NCI-H187 treated with DMSO at 0.1 percent for 48 hours (cell line): Measurements from ENCODE around the gene TMCC2.

Experiments
- DNase-seq: peaks from one replicate; lab custom pipeline; 2025; lab: John Stamatoyannopoulos, UW

The TMCC2 gene

DNA sequence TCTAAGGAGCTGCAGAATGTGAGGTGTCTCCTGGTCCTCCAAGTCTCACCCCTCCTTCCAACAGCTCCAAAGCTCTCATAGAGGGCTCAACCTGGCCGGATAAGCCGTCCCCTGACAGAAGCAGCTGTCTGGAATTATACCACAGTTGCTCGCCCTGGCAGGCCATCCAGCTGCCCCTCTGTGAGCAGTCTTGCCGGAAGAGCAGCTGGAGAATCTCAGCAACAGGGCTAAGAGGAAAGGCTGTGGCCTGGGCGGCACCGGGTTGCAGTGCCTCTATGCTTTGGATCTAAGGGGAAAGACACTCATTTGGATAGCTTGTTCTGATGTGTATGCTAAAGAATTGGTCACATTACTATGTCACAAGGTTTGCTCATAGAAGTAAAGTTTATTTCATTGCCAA lies 12.4 kb downstream of the TMCC2 start:
- no peak for DNase-seq

DNA sequence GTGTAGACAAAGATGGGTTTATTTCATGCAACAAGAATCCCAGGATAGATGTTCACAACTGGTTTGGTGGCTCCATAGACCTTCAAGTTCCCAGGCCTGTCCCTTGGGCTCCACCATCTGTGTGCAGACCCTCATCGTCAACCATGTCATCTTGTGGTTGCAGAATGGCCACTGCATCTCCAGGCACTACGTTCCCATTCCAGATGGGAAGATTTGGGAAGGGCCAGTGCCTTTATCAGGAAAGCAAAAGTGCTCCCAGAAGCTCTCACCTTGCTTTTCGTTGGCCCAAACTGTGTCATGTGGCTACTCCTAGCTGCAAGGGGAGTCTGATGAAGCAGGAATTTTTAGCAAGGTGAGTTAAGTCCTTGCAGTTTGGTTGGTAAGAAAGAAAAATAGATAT lies 12.8 kb downstream of the TMCC2 start:
- DNase-seq: no peak

DNA sequence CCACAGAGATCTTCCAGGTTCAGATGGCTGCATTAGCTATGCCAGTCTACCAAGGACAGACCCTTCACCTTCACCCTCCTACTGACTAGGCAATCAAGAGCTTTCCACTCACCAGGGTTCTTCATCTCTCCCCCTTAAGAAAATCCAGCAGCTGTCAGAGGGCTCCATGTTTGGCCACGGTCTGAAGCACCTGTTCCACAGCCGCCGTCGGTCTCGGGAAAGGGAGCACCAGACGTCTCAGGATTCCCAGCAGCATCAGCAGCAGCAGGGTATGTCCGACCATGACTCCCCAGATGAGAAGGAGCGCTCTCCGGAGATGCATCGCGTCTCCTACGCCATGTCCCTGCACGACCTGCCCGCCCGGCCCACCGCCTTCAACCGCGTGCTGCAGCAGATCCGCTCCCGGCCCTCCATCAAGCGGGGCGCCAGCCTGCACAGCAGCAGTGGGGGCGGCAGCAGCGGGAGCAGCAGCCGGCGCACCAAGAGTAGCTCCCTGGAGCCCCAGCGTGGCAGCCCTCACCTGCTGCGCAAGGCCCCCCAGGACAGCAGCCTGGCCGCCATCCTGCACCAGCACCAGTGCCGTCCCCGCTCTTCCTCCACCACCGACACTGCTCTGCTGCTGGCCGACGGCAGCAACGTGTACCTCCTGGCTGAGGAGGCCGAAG lies 13.8 kb downstream of the TMCC2 start:
- DNase-seq: no peak

DNA sequence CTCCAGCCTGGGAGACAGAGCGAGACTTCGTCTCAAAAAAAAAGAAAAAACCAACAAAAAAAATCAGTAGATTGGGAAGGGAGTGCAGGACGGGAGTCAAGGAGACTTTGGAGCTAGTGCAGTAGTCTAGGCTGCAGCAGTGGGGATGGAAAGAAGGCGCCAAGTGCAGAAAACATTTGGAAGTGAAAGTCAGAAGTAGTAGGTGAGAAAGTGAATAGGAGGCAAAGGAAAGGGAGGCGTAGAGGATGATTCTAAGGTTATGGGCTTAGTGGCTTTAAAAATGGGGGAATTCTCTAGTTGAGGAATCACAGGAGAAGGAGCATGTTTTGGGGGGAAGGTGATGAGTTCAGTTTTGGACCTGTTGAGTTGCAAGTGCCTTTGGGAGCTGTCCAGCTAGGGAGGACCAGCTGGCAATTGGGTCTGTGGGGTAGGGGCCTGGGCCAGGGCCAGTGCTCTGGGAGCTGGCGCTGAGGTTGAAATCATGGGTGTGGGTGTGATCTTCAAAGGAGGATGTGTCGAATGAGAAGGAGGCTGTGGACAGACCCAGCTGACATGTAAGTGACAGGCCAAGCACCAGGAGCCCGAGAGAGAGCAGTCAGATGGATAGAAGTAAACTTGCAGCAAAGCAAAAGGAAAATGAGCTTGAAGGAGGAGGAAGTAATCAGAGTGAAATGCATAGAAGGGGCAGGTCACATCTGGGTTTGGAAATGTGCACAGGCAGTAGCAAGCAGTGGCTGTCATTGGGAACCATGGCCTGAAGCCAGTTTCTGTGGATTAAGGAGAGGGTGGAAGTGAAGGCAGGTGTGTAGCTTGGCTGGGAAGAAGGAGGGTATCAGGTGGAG lies 15.8 kb downstream of the TMCC2 start:
- no peak for DNase-seq

DNA sequence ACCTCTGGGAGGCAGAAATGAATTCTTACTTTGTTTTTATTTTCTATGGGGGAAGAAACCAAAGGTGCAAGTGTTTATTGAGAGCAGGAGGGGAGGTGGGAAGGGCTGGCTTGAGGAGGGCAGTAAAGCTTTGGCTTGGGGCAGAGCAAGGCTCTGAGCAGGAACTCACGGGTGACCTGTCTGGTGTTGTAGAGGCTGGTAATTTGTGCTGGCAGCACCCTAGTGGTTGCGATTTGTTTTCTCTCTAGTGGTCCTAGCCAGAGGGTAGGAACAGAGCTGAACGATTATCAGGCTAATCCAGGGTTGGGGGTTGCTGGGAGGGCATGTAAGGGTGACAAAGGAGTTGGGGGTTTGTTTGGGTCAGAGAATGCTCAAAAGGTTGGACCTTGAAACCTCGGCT lies 16.6 kb downstream of the TMCC2 start:
- no peak for DNase-seq

DNA sequence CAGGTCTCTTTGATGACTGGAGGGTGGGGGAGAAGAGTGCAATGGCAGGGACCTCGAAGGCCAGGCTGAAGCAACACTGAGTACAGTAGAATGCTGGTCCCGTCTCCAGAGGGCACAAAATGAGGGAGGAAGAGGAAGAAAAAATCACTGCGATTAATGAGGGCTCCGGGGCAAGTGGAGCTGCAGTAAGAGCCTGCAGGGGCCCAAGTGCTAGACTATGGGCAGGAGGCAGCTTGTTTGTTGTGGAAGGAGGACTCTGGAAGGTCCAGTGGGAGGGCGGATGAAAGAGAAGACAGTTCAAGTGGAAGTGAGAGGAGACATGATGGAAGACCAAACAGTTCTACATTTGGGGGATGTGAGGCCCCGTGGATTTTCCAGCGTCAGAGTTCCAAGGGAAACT lies 17.4 kb downstream of the TMCC2 start:
- DNase-seq: no peak

DNA sequence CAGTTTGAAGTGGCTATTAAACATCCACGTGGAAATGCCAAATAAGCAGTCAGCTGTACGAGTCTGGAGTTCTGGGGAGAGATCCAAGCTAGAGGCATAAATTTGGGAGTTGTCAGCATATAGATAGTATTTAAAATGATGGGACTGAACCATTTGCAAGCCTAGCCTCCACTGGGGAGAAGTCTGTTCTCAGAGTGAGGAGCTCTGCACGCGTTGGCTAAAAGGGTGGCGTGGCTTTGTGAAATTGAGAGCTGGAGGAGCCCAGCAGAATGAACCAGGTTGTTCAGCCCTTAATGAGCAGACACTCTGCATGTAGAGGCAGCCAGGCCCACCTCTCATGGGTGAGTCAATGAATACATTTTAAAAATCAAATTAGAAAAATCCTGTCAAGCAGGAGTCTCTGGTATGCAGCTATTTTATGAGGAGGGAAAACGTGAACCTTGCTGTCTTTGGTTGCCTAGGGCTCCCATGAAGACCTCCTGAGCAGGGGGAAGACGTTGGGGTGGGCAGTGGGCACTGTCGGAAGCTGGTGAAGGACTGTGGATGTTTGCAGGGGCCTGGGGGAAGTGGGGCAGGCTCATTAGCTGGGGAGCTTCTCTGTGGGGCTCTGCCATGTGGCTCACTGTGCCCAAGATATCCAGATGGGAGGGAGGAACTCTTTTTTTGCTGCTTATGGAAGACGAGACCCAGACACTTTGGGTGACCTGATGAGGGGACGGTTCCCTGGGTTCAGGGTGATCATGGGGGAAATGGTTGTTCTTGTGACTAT lies 18.8 kb downstream of the TMCC2 start:
- DNase-seq: no peak

DNA sequence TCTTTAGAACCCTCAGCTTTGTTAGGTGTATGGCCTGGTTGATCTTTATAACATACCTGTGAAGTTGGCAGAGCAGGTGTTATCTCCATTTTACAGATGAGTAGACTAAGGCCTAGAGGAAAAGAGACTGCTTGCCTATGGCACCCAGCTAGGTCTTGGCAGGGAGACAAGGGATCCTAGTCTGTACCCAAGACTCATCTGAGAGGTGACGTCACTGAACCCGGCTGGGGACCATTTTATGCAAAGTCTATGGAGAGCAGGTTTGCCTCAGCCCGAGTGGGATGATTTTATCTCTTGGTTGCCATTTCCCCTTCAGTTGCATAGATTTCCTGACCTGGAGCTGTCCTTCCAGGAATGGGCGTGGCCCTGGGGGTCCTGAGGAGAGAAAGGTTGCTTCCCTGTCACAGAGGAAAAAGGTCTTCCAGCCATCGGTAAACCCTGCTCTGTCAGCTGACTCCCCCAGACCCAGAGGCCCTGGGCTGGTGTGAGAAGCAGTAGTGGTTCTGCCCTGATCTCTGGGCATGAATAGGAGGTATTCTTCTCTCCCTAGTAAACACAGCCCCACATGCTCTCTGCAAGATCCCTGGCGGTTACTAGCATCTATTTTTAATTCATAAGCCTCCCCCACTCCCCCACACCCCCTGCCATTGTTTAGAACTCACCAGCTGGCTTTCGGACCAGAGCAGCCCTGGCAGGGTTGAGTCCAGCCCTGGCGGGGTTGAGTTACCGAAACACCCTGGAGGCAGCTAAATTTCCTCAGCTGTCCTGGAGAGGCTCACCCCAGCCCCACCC lies 19.6 kb downstream of the TMCC2 start:
- DNase-seq: no peak

DNA sequence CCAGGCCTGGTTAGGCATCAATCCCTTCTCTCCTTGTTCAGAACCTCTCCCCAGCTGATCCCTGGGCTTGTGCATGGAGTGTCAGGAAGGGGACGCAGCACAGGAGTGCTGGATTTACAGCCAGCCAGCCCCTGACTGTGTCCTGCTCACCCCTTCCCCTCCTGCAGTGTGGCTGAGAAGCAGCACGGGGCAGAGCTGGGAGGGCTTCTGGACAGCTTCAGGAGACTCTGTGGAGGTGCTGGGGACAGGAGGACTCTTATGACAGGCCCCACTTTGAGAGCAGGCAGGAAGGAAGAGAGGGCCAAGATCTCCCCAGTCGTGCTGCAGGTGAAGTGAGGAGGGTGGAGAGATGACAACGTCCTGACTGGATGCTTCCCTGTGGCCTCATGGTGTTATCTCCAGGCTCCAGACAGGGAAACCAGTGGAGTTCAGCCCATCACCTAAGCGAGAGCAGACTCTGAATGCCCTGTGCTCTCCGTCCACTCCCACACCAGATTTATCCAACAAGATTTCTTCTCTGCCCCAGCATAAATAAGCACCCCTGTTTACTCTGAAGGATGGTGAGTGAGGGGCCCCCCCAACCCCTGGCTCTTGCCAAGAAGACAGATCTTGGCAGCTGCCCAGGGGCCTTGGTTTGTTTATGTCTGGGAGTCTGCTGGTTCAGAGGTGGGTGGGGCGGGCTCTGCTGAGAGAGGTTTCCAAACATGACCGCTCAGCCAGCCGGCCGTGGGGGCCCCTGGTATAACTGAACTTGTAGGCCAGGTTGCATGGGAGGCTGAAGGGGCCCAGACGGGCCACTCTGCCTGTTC lies 21.3 kb downstream of the TMCC2 start:
- no peak for DNase-seq

DNA sequence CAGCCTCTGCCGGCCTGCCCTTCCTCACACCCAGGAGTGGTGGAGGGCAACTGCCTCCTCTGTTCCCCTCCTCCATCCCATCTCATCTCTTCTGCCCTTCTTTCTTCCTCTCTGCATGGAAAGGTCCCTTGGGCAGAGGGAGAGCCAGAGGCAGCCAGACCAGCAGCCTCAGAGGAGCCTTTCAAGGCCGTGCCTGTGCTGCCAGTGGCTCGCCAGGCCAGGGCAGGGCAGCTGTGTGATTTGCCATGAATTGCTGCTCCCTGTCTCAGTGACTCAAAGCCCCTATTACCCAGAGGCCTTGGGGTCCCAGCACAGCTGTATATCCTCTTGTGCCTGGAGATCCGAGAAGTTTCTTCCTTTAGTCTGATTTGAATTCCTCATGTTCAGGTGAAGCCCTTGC lies 21.9 kb downstream of the TMCC2 start:
- DNase-seq: no peak

DNA sequence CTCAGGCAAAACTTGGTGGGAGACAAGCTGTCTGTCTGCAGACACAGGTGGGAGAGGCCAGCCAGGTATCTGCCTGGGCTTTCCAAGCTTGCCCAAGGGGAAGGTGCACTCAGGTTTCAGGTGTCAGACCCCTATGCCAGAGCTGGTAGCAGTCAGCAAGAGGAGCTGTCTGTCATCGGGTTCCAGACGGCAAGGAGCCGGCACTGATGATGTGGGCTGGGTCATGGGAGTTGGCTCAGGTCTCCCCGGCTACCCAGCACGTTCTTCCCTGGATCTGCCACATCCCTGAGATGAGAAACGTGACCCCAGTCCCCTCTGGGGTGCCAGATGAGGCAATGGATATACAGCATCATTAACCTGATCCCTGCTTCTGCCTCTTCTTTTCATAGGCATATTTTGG lies 23.0 kb downstream of the TMCC2 start:
- no peak for DNase-seq

DNA sequence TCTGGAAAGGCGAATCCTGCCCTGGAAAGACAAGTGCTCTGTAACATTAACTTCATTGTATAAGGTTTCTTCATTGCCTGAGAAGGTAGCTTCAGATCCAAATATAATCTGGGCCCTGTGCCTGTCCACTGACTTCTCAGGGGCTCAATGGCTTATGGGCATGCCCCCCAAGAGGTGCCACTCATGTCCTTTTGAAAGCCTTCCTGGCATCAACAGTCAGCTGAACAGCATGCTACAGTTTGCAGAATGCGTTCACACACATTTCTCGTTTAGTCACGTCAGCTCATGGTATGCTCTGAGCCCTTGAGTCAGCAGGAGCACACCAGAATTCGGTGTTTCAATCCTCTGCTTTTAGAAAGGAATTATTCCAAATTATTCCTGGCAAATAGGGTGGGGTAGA lies 23.8 kb downstream of the TMCC2 start:
- no peak for DNase-seq

DNA sequence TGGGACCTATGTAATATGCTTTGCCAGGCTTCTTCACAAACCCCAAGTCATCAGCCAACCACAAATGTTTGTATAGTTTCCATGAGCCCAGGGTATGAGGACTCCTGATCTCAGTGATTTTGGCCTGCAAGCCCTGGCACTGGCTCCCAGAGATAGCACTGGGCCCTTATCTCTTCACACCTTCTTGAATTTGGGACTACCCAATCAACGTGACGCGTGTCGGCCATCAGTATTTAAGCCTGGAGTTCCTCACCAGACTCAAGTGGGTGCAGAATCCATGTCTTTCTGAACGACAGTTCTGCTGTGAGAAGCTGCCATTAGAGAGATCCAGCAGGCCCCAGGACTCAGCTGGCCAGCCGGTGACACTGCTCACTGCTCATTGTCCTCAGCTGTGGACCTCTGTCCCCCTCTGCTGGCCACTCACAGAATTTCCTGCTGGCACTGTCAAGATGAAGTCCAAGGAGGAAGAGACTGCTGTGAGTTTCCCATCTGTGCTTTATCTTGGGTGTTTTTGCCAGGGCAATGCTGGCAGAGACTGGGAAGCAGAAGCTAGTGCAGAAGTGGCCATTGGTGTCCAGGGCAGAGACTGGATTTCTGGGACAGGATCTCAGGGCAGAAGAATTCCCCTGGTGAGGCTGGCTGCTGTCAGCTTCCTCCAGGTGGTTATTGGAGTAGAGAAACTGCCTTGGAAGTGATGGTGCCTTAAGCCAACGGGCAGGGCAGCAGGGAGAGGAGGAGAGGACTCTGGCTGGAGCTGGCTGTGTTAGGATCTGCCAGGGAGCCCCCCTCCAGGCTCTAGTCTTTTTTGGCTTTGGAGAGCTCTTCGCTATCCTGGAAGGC lies 28.4 kb downstream of the TMCC2 start:
- peak; percentile 75 for DNase-seq

DNA sequence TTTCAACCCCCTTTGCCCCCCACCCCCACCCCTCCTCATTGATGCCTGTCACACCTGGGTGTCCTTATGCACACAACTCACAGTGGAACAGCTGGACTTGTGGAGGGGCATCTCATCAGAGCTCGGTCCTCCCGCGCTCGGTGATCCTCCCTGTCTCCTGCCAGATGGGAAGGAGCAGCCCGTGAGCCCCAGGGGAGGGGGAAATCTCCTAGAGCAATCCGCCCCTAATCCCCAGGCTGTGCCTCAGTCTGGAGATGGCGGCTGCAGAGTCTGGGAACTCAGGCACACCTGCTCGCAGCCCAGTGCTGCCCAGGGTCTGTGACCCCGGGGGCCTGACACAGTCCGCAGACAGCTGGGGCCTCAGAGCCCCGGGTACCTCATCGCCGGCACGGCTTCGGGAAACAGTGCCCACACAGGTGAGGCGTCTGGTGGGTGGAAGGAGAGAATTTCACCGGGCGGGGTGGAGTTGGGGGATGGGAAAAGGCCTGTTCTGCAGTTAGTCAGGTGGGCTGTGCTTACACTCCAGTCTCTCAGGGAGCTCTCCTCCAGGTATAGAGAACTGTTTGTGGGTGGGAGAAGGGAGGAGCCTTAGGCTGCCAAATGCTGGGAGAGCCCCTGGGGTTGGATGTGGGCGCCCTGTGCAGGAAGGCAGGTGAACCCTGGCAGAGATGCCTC lies 29.3 kb downstream of the TMCC2 start:
- DNase-seq: no peak

DNA sequence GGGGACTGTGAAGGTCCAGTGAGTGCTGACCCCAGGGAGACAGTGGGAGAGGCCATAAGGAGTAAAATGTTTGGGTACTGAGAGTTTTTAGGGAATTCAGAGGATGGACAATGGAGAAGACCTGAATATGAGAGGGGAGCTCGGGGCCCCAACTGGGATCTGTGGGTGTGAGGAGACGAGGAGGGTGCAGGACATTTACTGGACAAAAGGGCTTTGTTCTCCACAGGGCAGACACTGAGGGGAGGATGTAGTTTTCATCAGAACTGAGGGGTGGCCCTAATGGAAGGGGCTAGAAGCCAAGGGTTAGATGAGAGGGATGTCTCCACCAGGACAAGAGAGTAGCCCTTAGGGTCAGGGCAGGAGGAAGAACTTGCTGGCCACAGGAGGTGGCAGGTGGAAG lies 30.0 kb downstream of the TMCC2 start:
- DNase-seq: no peak

DNA sequence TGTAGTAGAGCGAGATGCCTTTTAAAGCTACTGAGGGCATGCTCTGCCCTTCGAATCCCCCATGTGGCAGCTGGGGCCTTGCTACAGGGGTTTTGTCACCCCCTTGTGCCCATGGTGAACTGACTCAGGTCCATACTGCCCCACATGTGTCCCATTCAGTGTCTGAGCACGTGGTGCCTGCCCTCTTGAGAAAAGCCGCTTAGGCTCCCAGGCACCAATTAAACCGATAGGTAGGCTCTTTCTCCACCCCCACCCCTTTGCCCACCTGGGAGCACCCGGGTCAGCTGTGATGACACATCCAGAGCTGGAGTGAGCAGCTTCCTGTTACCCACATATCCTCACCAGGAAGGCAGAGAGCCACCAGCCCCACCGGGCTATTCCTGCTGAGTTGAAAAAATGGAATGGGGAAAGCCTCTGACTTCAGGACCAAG lies 30.5 kb downstream of the TMCC2 start:
- no peak for DNase-seq

DNA sequence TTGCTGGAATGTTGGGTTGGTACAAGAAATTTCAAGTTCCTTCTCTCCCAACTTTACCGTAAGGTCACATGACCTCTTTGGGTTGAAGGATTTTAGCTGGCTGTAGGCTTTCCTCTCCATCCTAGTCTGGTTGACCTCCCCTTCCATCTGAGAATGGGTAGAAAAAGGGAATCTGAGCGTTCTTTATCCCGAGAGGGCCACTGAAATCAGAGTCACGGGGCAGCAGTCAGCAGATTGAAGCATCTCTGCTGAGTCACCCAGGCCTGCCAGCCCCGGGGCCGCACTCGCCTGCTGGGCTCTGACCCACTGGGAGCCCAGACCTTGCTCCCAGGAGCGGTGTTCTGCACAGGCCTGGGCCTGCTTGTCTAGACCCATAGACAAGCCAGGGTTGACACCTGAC lies 31.0 kb downstream of the TMCC2 start:
- DNase-seq: no peak

DNA sequence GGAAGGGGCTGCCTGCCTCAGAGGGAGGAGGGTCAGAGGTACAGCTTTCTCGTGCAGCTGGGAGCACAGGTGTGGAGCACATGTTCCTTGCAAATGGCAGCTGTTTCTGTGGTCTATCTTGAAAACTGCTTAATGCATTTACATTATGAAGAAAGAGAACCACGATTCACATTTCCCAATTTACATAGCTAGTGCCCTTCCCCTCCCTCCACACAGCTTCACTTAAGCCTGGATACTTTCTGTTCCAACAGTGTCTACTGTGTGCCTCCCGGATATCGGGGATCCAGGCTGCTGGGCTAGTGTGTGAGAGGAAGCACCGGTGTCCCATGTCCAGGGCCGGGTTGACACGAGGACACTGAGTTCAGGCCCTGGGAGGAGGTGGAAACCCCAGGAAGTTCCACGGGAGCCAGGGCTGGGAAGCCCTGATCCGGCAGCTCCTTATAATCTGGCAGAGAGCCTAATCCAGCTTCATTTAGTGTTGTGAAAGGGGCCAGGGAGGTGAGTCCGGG lies 31.6 kb downstream of the TMCC2 start:
- DNase-seq: no peak

DNA sequence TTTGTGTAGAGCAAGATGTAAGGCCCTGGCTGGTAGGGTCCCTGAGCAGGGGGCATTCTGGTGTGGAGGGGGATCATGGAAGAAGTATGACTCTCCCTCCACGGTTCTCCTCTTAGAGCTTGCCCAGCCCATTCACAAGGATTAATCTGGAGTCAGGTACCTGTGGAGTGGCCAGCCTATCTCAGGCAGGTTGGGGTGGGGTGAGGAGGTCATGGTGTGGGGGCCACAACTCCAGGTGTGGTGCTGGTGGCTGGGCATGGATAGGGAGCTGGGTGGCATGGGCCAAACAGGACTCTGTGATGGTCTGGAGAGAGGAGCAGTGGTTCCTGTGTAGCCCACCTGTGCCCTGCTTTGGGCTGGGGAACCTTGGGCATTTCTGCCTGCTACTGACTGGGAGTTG lies 32.3 kb downstream of the TMCC2 start:
- DNase-seq: no peak
